ENCODE results near the gene STRIP1.

The STRIP1 gene

DNA sequence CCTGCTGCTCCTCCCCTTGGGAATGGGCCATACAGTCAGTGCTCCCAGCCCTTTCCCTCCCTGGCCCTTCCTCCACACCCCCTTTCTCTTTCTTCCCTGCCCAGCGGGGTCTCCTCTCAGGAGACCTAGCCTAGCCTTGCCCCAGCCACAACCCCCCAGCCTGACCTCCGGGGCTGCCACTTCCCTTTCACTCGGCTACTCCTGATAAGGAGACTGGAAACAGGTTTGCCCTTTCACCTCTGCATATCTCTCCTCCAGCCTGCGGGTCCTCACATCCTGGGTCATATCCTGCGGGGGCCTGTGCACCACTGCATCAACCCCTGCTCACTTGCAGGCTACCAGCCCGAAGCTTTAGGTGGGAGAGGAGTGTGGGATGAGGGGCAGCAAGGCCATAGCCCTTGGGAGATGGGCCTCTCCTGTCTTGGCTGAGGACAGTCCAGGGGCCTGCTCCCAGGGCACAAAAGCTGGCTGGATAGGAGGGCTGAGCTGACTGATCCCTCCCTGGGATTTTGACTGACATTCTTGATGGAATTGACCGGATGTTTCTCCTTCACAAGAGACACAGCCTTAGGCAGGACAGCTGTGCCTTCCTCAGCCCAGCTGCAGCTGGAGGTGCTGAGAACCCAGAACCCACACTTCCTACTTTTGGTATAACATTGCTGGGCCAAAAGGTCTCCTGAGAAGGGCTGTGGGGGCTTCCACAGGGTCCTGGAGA, 55.3 kb downstream of the STRIP1 start:
- no peak for DNase-seq (ENCODE audit: low read depth in 2 of 2)

DNA sequence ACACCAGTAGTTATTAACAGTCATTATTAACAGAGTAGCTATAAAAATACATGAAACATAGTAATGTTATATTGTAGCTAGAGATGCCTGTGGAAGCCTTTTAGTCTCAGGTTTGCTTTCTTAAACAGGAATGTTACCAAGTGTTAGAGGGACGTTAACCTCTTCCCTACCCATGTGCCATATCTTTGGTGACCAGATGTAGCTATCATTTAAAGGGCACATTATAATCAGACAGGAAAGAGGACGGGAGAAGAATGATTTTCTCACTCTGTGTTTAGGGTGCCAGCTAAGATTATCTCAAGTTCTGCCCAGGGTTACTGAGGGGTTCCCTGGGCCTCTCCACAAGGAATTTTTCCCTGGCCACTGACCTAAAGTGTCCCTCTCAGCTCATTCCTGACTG, 57.0 kb downstream of the STRIP1 start:
- DNase-seq (ENCODE audit: low read depth in 2 of 2), result no peak

DNA sequence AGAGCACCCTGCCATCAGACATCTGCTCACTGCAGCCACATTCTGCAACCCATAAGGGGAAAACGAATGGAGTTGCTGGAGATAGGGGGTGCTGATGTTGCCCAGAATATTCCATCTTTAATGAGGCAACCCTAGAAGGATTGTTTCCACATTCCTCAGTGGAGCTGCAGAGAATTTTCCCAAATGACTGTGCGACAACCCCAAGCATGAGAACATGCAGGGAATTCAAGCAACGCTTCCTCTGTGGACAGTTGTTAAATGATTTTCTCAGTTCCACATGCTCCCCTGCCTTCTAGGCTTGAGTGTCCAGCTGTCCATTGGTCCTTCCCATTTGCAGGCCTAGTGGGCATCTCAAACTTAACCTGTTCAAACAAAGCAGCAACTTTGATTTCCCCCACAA, 57.4 kb downstream of the STRIP1 start:
- no peak for DNase-seq (ENCODE audit: low read depth in 2 of 2)

DNA sequence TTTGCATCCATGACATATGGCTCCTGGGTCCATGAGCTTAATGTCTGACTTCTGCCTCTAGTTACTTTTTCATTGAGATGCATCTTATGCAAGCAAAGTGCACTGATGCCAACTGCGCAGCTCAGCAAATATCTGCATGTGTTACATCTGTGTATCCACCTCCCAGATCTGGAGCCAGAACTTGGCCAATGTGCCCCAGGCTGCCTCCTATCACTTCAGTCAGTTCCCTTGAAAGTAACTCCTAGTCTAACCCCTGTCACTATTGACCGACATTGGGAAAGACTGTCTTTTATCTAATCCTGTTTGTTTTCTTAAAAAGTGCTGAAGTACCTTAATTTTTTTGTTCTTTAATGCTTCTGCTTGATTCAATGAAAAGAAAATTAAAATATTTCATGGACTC, 58.6 kb downstream of the STRIP1 start:
- no peak for DNase-seq (ENCODE audit: low read depth in 2 of 2)

DNA sequence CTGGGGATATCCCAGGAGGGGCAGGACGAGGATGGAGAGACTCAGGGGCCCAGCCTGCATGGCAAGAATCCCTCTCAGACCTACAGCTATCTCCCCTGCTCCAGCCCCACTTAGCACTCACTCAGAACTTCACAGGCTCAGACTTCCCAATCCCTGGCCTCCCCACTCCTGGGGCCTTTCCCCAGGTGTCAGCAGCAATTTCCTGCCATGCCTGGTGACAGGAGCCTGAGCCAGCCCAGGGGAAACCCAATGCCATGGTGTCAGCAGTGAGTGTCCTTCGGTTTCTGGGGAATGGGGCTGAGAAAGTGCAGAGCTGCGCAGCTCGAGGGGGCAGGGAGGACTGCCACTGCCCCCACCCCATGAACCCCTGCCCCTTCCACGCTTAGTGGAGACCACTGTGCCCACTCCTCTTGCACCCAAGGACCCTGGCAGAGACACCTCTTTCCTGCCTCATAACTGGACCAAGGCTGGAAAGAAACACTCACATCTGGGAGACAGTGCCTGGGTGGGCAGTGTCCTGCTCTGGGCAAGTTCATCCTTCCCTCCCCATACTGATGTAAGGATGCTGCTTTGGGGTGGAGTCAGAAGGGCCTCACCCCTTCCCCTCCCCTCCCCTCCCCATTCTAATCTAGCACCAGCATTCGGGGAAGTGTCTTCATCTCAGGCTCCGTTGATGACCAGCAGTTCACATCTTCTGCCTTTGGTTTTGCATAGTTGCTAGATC, 60.7 kb downstream of the STRIP1 start:
- no peak for DNase-seq (ENCODE audit: low read depth in 2 of 2)

DNA sequence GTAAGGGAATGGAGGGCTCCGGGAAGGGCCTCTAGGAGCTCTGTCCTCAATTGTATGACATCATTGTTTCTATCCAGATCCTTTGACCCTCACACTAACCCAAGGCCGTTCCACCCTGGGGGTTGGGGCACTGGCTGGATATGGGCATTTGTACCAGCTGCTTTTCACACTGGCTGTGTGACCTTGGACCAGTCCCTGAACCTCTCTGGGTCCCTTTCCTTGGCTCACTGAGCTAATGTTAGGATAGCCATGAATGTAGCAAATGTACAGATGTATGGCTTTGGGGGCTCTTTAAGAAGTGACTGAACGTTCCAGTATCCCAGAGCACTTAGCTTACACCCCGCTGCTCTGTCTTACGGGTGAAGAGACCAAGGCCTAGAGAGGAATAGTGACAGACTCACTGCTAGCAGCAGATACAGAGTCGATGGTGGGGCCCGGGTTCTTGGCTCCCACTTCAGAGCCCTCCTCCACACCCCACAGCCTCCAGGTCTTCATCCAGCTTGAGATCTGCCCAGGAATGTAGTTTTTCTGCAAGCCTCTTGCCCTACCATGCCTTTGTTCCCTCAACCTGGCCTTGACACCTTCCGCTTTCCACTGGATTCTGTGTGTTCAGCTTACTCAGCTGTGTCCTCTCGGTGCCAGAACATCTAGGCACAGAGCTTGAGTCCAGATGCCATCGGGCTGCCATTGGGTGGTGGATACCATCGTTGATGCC, 63.2 kb downstream of the STRIP1 start:
- DNase-seq (ENCODE audit: low read depth in 2 of 2), result no peak

DNA sequence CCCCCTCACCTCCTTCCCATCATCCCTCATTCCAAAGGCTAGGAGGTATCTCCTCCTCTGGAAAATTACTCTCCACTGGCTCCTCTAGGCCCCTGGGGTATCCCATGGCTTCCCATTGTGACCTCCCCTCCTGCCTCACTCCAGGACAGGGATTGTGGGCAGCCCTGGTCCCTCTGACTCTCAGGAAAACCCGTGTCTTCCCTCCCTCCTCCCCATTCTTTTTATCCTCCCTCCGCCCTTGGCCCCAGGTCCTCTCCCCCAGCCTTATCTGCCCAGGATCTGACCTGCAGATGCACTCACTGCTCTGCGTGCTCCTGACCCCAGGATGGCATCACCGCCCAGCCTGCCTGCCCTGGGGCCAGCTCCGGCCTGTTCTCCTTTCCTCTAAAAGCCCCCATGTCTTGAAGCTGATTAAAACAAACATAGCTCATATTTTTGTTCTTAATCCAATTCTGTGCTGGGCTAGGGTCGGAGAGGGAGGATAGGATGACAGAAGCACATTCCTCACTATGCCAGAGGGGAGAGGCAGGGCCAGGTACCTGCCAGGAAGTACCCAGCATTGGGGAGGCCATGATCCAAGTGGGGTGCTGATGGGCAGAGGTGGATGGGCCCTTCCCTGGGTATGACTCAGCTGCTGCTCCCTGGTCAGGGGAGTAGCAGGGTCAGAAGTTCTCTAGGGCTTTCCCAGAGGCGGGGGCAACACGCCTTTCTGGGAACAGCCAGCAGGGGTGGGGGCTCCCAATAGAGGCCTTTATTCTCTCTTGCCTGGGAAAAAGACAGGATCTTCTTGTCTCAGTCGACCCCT, 64.0 kb downstream of the STRIP1 start:
- no peak for DNase-seq (ENCODE audit: low read depth in 2 of 2)

DNA sequence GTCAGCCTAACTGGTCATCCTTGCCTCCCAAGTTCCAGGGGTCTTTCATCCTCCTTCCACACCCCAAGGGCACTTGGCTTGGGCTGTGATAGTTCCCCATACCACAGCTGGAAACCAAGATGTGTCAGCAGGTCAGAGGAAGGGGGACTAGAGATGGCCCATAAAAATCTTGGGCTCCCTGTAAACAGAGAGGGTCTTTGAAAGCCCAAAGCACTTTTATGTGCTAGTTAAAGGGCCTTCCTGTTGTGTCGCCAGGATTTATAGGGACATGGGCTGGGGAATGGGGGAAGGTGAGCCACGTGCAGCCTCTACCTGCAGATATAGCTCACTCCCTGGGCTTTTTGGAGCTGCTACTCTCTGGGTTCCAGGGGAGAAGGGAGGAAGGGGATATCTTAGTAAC, 65.9 kb downstream of the STRIP1 start:
- DNase-seq (ENCODE audit: low read depth in 2 of 2), result no peak

DNA sequence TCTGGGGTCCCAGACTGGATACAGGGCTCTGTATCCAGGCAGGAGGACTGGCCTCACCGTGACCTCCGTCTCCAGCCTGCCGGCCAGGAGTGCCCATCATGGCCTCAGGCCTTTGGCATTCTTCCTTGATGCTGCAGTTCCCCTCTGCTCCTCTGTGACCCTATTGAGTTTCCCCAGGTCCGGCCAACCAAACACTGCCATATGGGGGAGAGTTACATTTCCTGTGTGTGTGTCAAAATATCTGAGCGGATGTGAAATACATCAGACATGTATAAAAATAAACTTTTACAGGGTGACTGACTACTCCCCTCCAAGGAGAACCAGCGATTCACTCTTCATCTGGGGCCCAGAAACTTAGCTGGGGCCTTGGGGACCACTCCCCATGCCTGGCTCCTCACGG, 67.7 kb downstream of the STRIP1 start:
- no peak for DNase-seq (ENCODE audit: low read depth in 2 of 2)
